IMR-90 (cell line): ENCODE measurements around the gene NOS3.

Experiments
- BHLHE40 ChIP-seq: fragments of 150-350 bp; IDR thresholded peaks from 2 replicates; pipeline ENCODE4 v1.6.1; 2016; ENCODE audit warnings: mild to moderate bottlenecking, low read depth, low read length
- FOS ChIP-seq: fragments of 150-350 bp; IDR thresholded peaks from 2 replicates; pipeline ENCODE4 v1.6.1; 2016; ENCODE audit warnings: low read depth, low read length
- POLR2A ChIP-seq: IDR thresholded peaks from 2 replicates; pipeline ENCODE4 v1.6.1; 2012; ENCODE audit warnings: mild to moderate bottlenecking, low read depth, low read length
- SMC3 ChIP-seq: fragments of 150-350 bp; IDR thresholded peaks from 2 replicates; pipeline ENCODE4 v1.6.1; 2016; ENCODE audit warnings: low read depth, mild to moderate bottlenecking, antibody characterized with exemption, low read length, moderate library complexity
- TF ChIP-seq, protein P1 (sequence below): conservative IDR thresholded peaks from 2 replicates; pipeline ENCODE4 v1.5.1; 2012; ENCODE audit warnings: mild to moderate bottlenecking, low read depth, low read length, improper control_type of control experiment

- TF ChIP-seq SMC3 = no peak
- TF ChIP-seq, protein P1, sequence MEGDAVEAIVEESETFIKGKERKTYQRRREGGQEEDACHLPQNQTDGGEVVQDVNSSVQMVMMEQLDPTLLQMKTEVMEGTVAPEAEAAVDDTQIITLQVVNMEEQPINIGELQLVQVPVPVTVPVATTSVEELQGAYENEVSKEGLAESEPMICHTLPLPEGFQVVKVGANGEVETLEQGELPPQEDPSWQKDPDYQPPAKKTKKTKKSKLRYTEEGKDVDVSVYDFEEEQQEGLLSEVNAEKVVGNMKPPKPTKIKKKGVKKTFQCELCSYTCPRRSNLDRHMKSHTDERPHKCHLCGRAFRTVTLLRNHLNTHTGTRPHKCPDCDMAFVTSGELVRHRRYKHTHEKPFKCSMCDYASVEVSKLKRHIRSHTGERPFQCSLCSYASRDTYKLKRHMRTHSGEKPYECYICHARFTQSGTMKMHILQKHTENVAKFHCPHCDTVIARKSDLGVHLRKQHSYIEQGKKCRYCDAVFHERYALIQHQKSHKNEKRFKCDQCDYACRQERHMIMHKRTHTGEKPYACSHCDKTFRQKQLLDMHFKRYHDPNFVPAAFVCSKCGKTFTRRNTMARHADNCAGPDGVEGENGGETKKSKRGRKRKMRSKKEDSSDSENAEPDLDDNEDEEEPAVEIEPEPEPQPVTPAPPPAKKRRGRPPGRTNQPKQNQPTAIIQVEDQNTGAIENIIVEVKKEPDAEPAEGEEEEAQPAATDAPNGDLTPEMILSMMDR = no peak
- no peak for TF ChIP-seq FOS
- no peak for TF ChIP-seq BHLHE40
- TF ChIP-seq POLR2A = no peak
Observed at GRCh38 chr7:151056666-151057505, 66.1 kb downstream of the NOS3 start.
